GM12873 (cell line): ENCODE data around the gene BCCIP.

ENCODE experiments used
- CTCF ChIP-seq: IDR thresholded peaks from 2 replicates; pipeline ENCODE4 v1.5.1; 2012; ENCODE audit warnings: low read depth, mild to moderate bottlenecking, moderate library complexity, low read length, control low read depth; ENCODE audit not compliant: insufficient read depth; ENCODE audit errors: missing control alignments

The BCCIP gene

DNA sequence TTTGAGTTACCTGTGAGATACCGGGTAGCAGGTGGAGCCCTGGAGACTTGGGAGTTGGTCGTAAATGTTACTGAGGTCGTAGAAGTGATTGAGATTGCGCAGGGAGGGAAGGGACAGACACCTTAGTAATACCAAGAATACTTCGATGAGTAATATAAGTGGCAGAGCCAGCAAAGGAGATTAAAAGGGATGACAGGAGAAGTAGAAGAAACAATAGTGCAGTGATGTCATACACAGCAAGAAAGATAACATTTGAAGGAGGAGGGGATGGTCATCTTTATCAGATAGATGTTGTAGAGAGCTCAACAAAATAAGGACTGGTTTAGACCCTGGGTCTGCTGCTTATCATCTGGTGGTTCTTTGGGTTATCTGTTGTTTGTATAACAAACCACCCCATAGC is 5.0 kb downstream of the BCCIP start:
- TF ChIP-seq CTCF = no peak

- TF ChIP-seq CTCF = no peak
Measured at GRCh38 chr10:125836746-125837145, 13.4 kb downstream of the BCCIP start.

GRCh38 chr10:125838802-125839575 is 15.6 kb downstream of the BCCIP start:
- TF ChIP-seq CTCF = no peak

DNA sequence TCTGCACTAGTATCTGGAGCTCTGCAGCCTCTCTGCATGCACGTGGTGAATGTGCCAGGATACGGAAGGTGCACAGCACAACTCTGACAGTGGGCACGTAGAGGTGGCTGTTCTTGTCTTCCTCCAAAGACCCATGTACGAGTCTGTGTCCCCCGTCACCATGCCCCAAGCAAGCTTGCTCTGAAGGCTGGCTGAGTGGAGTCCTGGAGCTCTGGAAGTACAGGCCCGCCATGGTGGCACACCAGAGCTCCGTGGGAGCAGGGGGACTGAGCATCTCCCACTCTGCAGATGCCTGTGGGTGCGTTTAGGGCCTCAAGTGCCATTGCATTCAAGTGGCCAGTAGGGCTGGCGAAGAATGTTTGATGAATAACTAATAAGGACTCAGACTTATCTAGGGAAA is 17.1 kb downstream of the BCCIP start:
- TF ChIP-seq CTCF = no peak

GRCh38 chr10:125840955-125841354 is 17.6 kb downstream of the BCCIP start:
- no peak for TF ChIP-seq CTCF

DNA sequence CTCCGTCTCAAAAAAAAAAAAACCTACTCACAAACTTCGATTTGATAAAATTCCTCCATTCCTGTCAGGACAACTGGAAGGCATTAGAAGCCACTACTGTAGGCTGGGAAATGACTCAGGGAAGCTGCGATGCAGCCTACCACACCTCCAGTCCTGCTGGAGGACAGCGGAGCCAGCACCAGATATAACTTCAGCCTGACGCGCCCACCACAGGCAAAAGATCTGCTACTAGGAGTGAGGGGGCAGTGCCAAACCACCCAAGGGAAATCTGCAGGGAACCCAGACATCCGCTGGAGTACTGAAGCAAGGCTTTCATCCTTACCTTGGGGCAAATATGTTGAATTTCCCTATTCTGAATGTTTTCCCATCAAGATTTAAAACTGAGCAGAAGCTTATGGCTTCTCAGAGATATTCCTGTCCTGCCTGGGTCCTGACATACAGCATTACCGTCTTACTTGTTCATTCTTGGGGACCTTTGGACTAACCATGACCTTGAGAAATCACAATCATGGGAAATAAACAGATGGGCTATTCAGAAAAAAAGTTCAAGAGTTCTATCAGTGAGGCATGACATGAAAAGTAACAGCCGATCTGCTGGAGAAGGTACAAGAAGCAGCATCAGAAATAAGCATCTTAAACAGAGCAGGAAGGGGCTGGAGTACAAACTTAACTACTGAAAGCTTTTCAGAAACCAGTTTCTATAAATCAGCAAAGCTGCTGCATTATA is 20.4 kb downstream of the BCCIP start:
- no peak for TF ChIP-seq CTCF

DNA sequence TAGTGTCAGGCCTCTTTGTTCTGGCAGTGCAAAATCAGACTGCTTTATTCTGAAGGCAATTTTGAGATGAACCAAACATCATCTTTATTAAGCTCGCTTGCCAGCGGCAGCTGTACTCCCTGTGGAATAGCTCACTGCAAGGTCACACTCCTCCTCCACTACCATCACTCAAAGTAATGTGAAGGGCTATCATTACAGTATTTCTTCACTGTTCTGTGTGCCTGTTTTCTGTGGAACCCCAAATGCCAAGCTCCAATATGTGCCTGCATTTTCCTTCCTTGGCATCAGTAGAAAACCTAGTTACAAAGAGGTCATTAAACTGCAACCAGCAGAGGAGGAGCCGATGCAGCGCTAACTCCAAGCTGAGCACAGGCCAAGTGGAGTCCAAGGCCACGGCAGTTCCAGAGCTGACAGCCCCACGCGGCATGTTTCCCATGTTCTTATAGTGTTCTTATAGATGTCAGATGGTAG is 21.4 kb downstream of the BCCIP start:
- no peak for TF ChIP-seq CTCF
